Activated T-helper 1 cell treated with anti-CD3 and anti-CD28 coated beads, Interleukin-12 subunit alpha, Interleukin-12 subunit beta, Interleukin-2, Interleukin-4 antibody, amounts not matched to agents 30 ng/mL and 10 ng/mL and 1 ng/mL, durations not matched to agents 14 hours and 24 hours and 36 hours (primary cell): Measurements from ENCODE around the gene TTC22. TPM values are rescaled to one million over a fixed set of nuclear protein-coding genes. Genes with fewer than 3 reads are reported as not detected.

Source experiments
- DNase-seq: peaks from one replicate; pipeline ENCODE4 v3.0.0; 2021; ENCODE audit warnings: low spot score
- H3K27ac Mint-ChIP-seq: one replicate; pipeline ENCODE4 v1.8.0; 2021; ENCODE audit warnings: mild to moderate bottlenecking, mixed read lengths
- H3K27me3 Mint-ChIP-seq: one replicate; pipeline ENCODE4 v1.8.0; 2022; ENCODE audit warnings: mild to moderate bottlenecking, moderate library complexity, mixed read lengths; ENCODE audit not compliant: insufficient read depth
- H3K36me3 Mint-ChIP-seq: one replicate; pipeline ENCODE4 v1.8.0; 2021; ENCODE audit warnings: low read depth, mixed read lengths
- H3K4me1 Mint-ChIP-seq: one replicate; pipeline ENCODE4 v1.8.0; 2021; ENCODE audit warnings: low read depth, mixed read lengths
- H3K4me3 Mint-ChIP-seq: one replicate; pipeline ENCODE4 v1.8.0; 2021; ENCODE audit warnings: mild to moderate bottlenecking, moderate library complexity, mixed read lengths
- H3K9me3 Mint-ChIP-seq: one replicate; pipeline ENCODE4 v1.8.0; 2021; ENCODE audit warnings: mixed read lengths
- intact Hi-C: fragments of 100-400 bp; cut with micrococcal nuclease; formaldehyde crosslinking; loops from one replicate; pipeline ENCODE4 v1.15.1; 2024
- total RNA-seq: library from RNA; stranded (reverse); gene quantifications from 2 replicates; pipeline ENCODE4 v1.2.3, GENCODE V29; 2022

The TTC22 gene
- total RNA-seq, 1 donor from 2014 or later, result 2.3 TPM

DNA sequence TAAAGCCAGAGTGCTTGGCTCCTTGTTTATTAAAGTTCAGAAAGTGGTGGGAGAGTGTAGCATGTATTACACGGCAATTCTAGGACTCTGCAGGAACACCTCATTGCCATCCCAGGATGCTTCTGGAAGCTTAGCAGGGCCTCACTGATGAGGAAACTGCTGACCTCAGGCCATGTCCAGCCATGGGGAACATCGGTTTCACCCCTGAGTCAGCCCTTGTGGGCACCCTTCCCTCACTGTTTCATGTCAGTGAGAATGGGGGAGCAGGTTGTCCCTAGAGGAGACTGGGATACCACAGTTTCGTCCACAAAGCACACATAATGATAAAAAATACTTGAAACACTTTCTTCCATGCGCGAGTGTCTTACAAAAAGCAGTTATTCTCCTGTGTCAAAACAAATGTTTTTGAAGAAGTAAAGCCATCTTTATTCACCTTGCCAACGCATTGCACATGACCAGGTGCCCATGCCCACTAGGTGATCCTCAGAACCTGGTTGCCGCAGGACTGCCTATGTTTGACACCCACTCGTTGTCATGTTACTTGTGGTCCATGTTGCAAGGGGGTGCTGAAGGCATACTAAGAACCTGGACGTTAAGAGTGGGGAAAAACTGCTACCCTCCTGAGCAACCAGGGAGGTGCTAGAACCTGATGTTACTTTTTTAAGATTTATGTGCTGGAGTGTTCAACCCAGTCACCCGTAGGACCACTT, 41.2 kb upstream of the TTC22 start:
- H3K9me3 Mint-ChIP-seq, result no peaks in the 10 kb centered on the region
- no peaks in the 10 kb centered on the region for H3K4me1 Mint-ChIP-seq
- peaks cover 4% of the 10 kb centered on the region for H3K36me3 Mint-ChIP-seq
- H3K27me3 Mint-ChIP-seq, result no peaks in the 10 kb centered on the region
- no peak overlapping the region for H3K27ac Mint-ChIP-seq
- H3K4me3 Mint-ChIP-seq, result no peak overlapping the region
- no peak for DNase-seq
- intact Hi-C loops, result no loop called here

DNA sequence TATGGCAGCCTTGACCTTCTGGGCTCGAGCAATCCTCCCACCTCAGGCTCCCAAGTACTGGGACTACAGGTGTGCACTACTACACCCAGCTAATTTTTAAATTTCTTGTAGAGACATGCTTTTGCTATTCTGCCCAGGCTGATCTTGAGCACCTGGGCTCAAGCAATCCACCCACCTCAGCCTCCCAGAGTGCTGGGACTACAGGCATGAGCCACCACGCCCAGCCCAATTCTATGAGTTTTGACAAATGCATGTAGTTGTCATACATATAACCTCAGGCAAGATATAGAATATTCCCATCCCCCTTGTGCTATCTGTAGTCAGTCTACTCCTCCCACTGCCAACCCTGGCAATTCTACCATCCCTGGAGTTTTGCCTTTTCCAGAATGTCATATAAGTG, 38.7 kb upstream of the TTC22 start:
- no peak overlapping the region for H3K27ac Mint-ChIP-seq
- DNase-seq, result no peak
- intact Hi-C loops, result no loop called here
- no peaks in the 10 kb centered on the region for H3K4me1 Mint-ChIP-seq
- no peak overlapping the region for H3K4me3 Mint-ChIP-seq
- no peaks in the 10 kb centered on the region for H3K36me3 Mint-ChIP-seq
- no peaks in the 10 kb centered on the region for H3K9me3 Mint-ChIP-seq
- peaks cover 4% of the 10 kb centered on the region for H3K27me3 Mint-ChIP-seq

DNA sequence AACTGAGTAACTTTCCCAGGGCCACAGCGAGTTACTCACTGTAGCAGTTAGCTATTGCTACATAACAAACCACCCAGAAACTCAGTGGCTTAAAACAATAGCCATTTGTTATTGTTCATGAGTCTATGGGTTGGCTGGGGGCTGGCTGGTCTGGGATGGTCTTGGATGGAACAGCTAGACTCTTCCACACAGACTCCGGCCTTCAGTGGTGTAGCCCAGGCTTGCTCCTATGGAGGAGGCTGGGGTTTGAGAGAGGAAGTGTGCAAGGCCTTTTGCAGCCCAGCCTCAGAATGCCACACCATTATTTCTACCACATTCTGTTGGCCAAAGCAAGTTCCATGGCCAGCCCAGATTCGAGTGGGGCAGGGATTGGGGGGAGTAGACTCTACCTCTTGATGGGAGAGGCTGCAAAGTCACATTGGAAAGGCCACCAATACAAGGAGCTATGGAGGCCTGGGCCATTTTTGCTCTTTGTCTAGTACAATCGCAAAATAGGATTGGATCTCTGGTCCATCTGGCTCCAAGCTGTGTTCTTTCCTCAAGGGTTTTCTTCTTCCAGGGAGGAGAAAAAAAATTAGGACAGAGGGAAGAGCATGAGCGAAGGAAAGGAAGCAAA, 37.5 kb upstream of the TTC22 start:
- Mint-ChIP-seq H3K36me3 (no peaks in the 10 kb centered on the region), H3K4me3 (no peak overlapping the region), H3K4me1 (no peaks in the 10 kb centered on the region), H3K27ac (no peak overlapping the region), H3K9me3 (no peaks in the 10 kb centered on the region), H3K27me3 (peaks cover 4% of the 10 kb centered on the region)
- no peak for DNase-seq
- intact Hi-C loops, result no loop called here

DNA sequence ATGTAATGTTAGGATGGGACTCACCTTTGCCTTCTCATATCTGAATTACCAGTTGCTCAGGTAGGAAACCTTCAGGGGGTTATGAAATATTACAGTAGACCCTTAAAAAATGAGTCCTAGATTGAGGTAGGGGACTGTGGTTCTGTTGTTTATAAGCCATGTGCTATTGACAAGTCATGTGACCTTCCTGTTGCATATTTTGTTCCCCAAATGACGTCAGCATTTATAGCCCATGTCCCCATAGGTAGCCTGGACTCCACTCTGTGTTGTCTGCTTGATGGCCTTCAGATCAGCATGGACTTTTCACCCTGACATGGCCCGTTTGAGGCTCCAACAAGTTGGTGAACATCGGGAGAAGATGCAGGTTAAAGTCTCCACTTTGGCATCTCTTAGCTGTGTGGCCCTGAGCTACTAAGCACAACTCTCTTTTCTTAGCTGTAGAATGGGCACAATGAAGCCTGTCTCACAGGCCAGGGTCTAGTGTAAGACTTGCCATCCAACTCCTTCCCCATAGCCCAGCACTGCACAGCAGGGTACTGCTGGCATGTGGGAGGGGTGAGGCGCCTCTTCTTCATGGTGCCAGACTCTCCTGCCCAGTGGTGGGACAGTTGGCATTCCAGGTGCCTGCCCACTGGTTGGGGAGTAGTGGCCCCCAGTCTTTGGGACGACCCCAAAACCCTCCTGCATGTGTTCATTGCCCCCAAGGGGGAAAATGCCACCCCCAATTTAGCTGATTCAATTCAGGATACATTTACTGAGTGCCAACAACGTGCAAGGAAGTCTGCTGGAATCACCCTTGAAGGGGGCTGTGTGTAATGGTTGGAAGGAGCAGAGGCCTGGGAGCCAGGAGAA, 36.1 kb upstream of the TTC22 start:
- Mint-ChIP-seq H3K36me3 (no peaks in the 10 kb centered on the region), H3K27me3 (peaks cover 4% of the 10 kb centered on the region), H3K4me1 (no peaks in the 10 kb centered on the region), H3K4me3 (no peak overlapping the region), H3K27ac (no peak overlapping the region), H3K9me3 (no peaks in the 10 kb centered on the region)
- intact Hi-C loops, result no loop called here
- no peak for DNase-seq

DNA sequence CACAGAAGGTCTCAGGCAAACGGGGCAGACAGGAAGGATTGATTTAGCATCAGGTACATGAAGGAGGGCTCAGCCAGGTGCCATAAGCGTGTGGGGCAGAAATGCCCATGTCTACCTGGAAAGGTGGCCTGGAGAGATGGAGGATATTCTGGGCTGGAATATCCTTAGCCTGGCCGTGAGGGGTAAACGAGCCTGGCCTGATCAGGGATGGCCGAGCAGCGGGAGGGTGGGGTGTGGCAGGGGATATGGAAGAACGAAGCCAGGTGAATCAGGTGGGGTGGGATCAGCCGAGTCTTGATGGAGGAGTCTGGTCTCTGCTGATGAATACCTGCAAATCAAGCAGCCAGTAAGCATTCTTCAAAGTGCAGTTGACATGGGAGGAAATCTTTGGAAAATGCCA, 35.5 kb upstream of the TTC22 start:
- no peaks in the 10 kb centered on the region for H3K4me1 Mint-ChIP-seq
- intact Hi-C loops, result no loop called here
- no peaks in the 10 kb centered on the region for H3K9me3 Mint-ChIP-seq
- no peaks in the 10 kb centered on the region for H3K36me3 Mint-ChIP-seq
- DNase-seq, result no peak
- no peak overlapping the region for H3K4me3 Mint-ChIP-seq
- no peak overlapping the region for H3K27ac Mint-ChIP-seq
- H3K27me3 Mint-ChIP-seq, result peaks cover 4% of the 10 kb centered on the region

DNA sequence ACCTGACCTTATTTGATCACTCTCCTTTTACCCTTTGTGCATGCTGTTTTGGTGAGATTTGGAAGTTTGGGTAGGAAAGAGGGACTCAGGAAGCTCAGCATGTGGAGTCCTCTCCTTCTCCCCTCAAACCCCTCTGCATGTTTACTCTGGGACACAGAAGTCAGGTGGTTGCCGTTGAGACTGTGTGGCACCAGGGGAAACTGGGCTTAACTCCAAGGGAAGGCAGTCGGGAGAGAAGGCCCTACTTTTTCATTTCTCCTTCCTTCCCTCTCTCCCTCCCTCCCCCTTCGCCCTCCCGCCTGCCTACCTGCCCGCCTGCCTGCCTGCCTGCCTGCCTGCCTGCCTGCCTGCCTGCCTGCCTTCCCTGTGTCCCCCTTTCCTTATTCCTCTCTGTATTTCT, 34.8 kb upstream of the TTC22 start:
- Mint-ChIP-seq H3K4me1 (no peaks in the 10 kb centered on the region), H3K36me3 (no peaks in the 10 kb centered on the region), H3K9me3 (no peaks in the 10 kb centered on the region), H3K4me3 (no peak overlapping the region), H3K27ac (no peak overlapping the region), H3K27me3 (peaks cover 4% of the 10 kb centered on the region)
- intact Hi-C loops, result no loop called here
- no peak for DNase-seq

DNA sequence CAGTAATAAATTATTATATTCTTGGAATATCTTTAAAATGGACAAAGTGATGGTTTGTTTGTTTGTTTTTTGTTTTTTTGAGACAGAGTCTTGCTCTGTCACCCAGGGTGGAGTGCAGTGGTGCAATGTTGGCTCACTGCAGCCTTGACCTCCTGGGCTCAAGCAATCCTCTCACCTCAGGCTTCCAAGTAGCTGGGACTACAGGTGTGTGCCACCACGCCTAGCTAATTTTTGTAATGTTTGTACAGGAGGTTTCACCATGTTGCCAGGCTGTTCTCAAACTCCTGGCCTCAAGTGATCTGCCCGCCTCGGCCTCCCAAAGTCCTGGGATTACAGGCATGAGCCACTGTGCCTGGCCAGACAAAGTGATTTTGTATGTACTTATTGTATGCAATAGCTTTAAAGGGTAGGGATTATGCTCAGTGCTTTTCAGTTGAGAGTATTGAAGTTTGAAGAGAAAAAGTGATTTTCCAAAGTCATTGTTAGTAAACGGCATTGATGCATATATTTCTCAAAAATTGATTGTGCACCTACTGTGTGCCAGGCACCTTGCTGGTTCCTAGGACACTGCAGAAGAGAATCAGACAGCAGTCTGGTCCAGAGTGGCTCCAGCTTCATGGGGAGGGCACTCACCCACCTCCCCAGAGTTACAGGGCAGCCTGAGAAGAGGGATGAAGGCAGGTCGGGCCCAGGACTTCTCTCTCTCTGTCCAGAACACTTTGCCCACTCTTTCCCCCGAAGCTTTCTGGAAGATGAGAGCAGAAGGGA, 34.2 kb upstream of the TTC22 start:
- Mint-ChIP-seq H3K36me3 (no peaks in the 10 kb centered on the region), H3K27ac (no peak overlapping the region), H3K9me3 (peaks cover 6% of the 10 kb centered on the region), H3K27me3 (peaks cover 6% of the 10 kb centered on the region), H3K4me1 (no peaks in the 10 kb centered on the region), H3K4me3 (no peak overlapping the region)
- DNase-seq, result no peak
- intact Hi-C loops, result no loop called here

DNA sequence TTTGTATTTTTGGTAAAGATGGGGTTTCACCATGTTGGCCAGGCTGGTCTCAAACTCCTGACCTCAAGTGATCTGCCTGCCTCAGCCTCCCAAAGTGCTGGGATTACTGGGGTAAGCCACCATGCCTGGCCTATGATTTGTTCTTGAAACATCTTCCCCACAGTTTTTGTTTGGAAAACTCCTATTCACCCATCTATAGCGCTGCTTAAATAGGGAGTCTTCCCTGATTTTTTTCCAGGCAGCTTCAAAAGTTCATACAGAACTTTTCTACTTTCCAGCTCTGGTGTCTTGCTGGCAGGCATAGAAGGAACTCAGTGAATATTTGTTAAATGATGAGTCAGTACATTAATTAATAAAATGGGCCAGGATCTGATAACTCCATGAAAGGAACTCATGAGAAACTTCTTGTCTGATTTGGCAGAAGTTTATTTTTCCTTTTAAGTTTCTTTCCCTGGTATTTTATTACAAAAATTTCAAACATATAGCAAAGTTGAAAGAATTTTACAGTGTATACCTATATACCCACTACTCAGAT, 33.0 kb upstream of the TTC22 start:
- Mint-ChIP-seq H3K36me3 (no peaks in the 10 kb centered on the region), H3K4me3 (no peak overlapping the region), H3K27ac (no peak overlapping the region), H3K27me3 (peaks cover 6% of the 10 kb centered on the region), H3K4me1 (no peaks in the 10 kb centered on the region), H3K9me3 (peaks cover 6% of the 10 kb centered on the region)
- intact Hi-C loops, result no loop called here
- DNase-seq, result no peak

DNA sequence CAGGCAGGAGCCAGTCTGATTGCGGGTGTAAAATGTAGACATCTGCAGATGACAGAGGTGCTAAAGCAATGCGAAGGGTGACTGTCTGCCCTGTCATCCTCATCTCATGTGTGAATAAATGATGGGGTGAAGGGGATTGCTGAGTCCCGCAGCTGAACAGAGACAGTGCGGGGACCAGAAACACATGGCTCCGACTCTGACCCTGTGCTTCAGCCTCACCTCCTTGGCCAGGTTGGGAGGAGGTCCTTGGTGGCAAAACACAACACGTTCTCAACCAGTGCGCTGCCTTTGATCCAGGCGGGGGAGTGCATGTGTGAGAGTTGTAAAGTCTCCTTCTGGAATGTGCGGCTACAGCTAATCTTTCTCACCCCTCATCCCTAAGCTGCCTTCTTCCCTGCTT, 32.0 kb upstream of the TTC22 start:
- Mint-ChIP-seq H3K27me3 (peaks cover 6% of the 10 kb centered on the region), H3K36me3 (no peaks in the 10 kb centered on the region), H3K27ac (no peak overlapping the region), H3K4me3 (no peak overlapping the region), H3K9me3 (peaks cover 9% of the 10 kb centered on the region), H3K4me1 (no peaks in the 10 kb centered on the region)
- DNase-seq, result no peak
- intact Hi-C loops, result no loop called here

DNA sequence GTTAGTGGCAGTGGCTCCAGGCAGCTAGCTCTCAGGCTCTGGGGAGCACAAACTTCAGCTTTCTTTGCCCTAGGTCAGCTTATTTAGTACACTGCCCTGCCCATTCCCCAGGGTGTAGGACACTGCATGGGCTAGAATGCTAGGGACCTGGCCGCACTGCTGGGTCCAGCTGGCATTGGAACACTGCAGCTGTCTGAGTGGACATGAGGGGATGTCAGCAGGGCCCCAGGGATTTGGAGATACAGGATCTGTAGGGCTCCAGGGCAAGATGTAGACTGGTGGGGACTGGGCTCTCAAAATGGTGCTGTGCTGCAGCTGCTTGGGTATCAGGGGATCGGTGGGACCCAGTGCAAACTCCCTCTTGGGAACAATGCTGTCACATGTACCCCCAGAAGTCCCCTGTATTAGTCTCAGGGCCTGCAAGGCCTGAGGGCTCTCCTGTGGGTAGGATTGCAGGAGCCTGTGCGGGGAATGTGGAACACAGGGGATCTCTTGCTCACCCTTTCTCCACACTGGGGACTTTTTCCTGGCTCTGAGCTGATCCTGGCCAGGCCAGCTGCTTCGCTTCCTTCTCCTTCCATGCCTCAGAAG, 25.2 kb upstream of the TTC22 start:
- intact Hi-C loops, result no loop called here
- no peaks in the 10 kb centered on the region for H3K4me1 Mint-ChIP-seq
- no peak for DNase-seq
- no peaks in the 10 kb centered on the region for H3K36me3 Mint-ChIP-seq
- H3K27me3 Mint-ChIP-seq, result peaks cover 9% of the 10 kb centered on the region
- no peak overlapping the region for H3K4me3 Mint-ChIP-seq
- peaks cover 34% of the 10 kb centered on the region for H3K9me3 Mint-ChIP-seq
- H3K27ac Mint-ChIP-seq, result no peak overlapping the region

DNA sequence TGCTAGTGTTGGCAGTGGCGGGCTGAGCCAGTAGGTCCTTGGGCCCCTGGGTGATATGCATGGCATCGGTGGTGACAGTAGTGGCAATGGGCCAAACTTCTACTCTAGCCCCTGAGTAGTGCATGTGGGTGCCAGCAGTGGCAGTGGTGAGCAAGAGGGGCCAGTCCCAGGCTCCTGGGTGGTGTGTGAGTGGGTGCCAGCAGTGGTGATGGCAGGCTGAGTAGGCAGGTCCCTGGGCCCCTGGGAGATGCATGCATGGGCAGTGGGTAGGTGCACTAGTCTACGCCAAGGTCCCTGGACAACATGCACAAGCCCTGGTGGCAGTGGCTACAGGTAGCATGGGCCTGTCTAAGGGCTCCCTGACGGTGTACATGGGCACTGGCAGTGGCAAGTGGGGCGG, 24.6 kb upstream of the TTC22 start:
- no peaks in the 10 kb centered on the region for H3K4me1 Mint-ChIP-seq
- no peak overlapping the region for H3K4me3 Mint-ChIP-seq
- H3K27ac Mint-ChIP-seq, result no peak overlapping the region
- intact Hi-C loops, result no loop called here
- H3K36me3 Mint-ChIP-seq, result no peaks in the 10 kb centered on the region
- H3K27me3 Mint-ChIP-seq, result peaks cover 10% of the 10 kb centered on the region
- DNase-seq, result no peak
- H3K9me3 Mint-ChIP-seq, result peaks cover 31% of the 10 kb centered on the region

DNA sequence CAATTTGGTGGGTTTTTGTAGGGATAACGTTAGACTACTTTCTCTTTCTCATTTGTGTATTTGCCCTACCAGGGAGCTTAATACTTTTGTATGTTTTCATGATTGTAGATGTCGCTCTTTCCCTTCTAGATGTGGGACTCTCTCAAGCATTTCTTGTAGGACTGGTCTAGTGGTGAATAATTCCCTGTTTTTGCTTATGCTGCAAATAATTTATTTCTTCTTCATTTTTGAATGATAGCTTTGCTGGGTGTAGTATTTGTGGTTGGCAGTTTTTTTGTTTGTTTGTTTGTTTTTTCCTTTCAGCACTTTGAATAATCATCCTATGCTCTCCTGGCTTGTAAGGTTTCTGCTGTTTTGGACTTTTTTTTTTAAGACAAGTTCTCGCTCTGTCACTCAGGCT, 22.5 kb upstream of the TTC22 start:
- DNase-seq, result no peak
- intact Hi-C loops, result no loop called here
- H3K27me3 Mint-ChIP-seq, result peaks cover 12% of the 10 kb centered on the region
- no peak overlapping the region for H3K27ac Mint-ChIP-seq
- H3K4me1 Mint-ChIP-seq, result no peaks in the 10 kb centered on the region
- H3K4me3 Mint-ChIP-seq, result no peak overlapping the region
- peaks cover 25% of the 10 kb centered on the region for H3K9me3 Mint-ChIP-seq
- no peaks in the 10 kb centered on the region for H3K36me3 Mint-ChIP-seq
